ENCODE measurements around the gene BPI.
"Not testable (repeated sequence)": the region's sequence is repeated elsewhere in the genome, so short reads cannot be mapped to it uniquely, and the experiment has no call there.

Gene BPI

DNA sequence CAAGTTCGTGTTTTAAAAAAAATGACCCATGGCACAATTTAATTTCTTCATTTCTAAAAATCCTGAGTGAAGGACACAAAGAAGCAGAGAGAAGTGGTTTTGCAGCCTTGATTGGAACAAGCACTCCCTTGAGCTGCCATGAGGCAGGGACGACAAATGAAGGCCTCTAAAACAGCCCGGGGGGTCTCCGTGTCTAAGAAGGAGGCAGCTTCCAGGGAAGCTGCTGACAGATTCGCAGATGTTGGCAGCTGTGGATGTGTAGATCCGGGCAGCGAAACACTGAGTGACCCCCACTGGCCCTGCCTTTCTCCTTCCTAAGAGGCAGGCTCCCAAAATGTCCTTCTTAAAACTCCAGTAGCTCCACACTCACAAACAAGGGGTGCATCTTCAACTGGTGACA, 32.8 kb downstream of the BPI start:
- no peak for DNase-seq (ENCODE audit: low read depth)

DNA sequence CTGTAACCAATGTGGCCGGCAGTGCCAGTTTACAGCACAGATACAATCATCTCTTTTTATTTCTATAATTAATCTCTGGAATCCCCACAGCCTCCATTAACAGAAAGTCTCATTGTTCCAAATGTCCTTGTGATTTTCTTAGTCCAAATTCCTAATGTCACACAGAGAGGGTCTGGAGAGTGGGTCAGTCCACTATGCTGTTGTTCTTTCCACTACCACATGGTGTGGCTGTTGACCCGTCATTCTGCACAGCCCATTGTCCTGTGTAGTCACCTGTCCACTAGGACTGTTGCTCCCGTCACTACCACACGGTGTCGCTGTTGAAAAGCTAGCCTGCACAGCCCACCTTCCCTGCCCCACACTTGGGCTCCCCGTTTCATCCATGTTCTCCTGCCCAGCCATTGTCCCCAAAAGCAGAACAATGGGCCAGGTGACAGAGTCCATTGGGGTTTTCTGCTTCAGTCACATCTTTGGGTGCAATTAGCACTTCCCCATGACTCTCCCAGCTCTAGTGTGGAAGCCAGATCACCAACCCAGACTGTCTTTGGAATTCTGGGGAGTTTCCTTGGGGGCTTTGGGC, 33.7 kb downstream of the BPI start:
- DNase-seq (ENCODE audit: low read depth) = no peak

- DNase-seq (ENCODE audit: low read depth) = no peak
These were observed 35.0 kb downstream of the BPI start for GRCh38 chr20:38338849-38339520.

DNA sequence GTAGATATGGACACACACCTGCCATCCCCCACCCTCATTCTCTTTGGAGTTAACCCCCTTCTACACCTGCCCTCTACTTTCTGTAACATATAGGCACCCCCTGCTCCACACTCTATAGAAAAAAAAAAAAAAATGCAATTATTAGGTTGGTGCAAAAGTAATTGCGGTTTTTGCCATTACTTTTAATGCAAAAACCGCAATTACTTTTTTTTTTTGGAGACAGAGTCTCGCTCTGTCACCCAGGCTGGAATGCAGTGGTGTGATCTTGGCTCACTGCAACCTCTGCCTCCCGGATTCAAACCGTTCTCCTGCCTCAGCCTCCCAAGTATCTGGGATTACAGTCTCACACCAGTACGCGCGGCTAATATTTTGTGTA, 35.6 kb downstream of the BPI start:
- not testable (repeated sequence) for DNase-seq (ENCODE audit: low read depth)

- DNase-seq (ENCODE audit: low read depth) = no peak
These were observed 36.0 kb downstream of the BPI start for GRCh38 chr20:38339997-38340396.

- no peak for DNase-seq (ENCODE audit: low read depth)
These were observed 36.7 kb downstream of the BPI start for GRCh38 chr20:38340693-38341092.

DNA sequence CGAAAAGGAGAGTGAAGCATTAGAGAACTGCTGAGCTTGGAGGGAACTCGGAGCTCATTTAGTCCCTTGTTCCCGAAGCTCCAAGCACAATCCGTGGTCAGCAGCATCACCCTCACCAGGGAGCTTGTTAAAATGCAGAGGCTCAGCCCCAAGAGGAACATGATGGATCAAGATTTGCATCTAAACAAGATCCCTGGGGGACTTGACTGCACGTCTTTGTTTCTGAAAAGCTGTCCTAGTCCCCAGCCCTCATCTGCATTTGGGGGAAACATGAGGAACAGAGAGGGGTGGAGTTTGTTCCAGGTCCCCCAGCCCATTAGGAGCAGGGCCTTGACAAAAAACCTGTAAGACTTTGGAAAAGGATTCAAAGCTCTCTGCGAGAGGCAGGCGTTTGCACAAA, 38.3 kb downstream of the BPI start:
- no peak for DNase-seq (ENCODE audit: low read depth)

DNA sequence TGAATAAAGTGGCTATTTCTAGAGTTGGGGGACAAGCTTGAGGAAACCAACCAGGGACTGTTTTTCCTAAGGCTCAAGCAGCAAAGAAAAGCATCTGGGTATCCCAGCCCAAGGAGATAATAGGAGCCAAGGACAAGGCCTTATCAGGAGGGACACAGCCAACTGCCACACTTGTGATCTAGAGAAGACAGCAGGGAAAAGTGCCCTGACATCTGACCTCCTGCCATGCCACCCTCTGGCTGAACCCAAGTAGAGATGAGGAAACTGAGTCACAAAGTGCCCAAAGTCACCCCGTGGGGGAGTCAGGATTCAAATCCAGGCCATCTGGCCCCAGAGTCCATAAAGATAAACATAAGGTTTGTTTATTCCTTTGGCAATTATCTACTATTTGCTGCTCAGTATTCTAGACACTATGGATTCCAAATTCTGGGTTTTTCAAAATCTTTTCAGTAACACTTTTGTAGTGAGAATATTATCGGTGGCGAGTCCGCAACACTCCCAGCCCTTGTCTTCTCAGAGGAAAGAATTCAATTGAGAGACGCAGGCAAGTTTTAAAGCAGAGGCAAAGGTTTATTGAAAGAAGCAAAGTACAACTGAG, 38.9 kb downstream of the BPI start:
- no peak for DNase-seq (ENCODE audit: low read depth)

GRCh38 chr20:38343311-38344106, 39.6 kb downstream of the BPI start:
- DNase-seq (ENCODE audit: low read depth) = no peak

- no peak for DNase-seq (ENCODE audit: low read depth)
These were observed 40.2 kb downstream of the BPI start for GRCh38 chr20:38344107-38344701.

- no peak for DNase-seq (ENCODE audit: low read depth)
These were observed 41.7 kb downstream of the BPI start for GRCh38 chr20:38345643-38346042.

DNA sequence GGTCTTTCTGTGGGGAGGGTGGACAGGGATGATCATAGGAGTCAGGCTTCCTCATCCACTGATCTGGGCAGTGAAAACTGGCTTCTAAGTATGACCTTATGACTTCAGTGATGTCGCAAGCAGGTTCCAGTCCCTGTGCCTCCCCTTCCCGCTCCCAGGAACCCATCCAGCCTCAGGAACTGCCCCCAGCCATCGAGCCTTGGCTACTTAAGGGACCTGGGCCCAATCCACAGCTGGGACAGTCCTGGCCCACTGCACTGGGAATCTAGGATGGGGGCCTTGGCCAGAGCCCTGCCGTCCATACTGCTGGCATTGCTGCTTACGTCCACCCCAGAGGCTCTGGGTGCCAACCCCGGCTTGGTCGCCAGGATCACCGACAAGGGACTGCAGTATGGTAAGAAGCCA, 42.3 kb downstream of the BPI start, which contains the start of gene LBP:
TSS of gene LBP (plus strand) at position 236 of the 405 bp plus-strand sequence. CDS start at position 271, 35 bp downstream.
- DNase-seq (ENCODE audit: low read depth) = no peak

- DNase-seq (ENCODE audit: low read depth) = no peak
These were observed 42.8 kb downstream of the BPI start for GRCh38 chr20:38346741-38347140.

- no peak for DNase-seq (ENCODE audit: low read depth)
These were observed 45.9 kb downstream of the BPI start for GRCh38 chr20:38349856-38350255.

- DNase-seq (ENCODE audit: low read depth) = no peak
These were observed 47.2 kb downstream of the BPI start for GRCh38 chr20:38350879-38351775.

DNA sequence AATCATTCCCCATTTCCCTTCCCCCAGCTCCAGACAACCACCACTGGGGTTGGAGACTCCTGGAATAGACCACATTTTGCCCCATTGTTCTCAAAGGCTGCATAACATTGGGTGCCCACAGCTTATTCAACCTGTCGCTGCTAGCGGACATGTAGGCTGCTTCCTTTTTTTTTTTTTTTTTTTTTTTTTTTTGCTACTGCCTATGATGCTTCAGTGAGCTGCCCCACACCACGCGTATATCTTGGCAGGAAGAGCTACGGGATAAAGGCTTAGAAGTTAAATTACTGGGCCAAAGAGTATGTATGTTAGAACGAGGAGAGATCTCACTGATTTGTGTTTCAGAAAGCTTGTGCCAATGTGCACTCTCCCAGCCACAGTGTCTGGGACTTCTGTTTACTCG, 49.4 kb downstream of the BPI start:
- DNase-seq (ENCODE audit: low read depth) = no peak

GRCh38 chr20:38354227-38354626, 50.3 kb downstream of the BPI start:
- DNase-seq (ENCODE audit: low read depth) = no peak

GRCh38 chr20:38355161-38356012, 51.4 kb downstream of the BPI start:
- DNase-seq (ENCODE audit: low read depth) = no peak

DNA sequence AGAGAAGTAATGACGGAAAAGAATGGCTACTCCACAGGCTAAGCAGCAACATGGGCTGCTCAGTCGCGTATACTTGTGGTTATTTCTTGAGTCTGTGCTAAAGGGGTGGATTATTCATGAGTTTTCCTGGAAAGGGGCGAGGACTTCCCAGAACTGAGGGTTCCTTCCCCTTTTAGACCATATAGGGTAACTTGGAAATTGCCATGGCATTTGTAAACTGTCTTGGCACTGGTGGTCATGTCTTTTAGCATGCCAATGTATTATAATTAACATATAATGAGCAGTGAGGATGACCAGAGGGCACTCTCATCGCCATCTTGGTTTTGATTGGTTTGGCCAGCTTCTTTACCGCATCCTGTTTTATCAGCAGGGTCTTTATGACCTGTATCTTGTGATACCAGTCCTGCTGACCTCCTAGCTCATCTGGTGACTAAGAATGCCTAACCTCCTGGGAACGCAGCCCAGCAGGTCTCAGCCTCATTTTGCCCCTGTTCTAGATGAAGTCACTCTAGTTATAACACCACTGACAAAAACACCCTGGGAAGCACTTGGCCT, 53.8 kb downstream of the BPI start:
- DNase-seq (ENCODE audit: low read depth) = no peak

GRCh38 chr20:38358556-38358955, 54.6 kb downstream of the BPI start:
- no peak for DNase-seq (ENCODE audit: low read depth)

Data from GM04504 (cell line).